ENCODE measurements around the gene TCTN1. TPM values are rescaled to one million over a fixed set of nuclear protein-coding genes. Genes with fewer than 3 reads are reported as not detected.
"Not testable (repeated sequence)": the region's sequence is repeated elsewhere in the genome, so short reads cannot be mapped to it uniquely, and the experiment has no call there.

TCTN1 gene
- total RNA-seq, 1 donor from 2014 or later = 29.5 TPM

GRCh38 chr12:110647631-110648040 is 33.7 kb downstream of the TCTN1 start:
- ChIA-PET CTCF (interaction anchor here (0.6 kb wide), 1 partner anchor 27 kb away, joined by 3 read pairs; no protein-coding TSS in a partner anchor), POLR2A (interaction anchor here (0.5 to 5.8 kb wide), 12 partner anchors 10 to 938 kb away, joined by 4 to 37 read pairs (median 12); partner anchors contain the start of genes RAD9B, TCTN1 and VPS29)
- ATAC-seq (ENCODE audit: low read depth) (peak; percentile 82), DNase-seq (peak; percentile 56)
- H3K36me3 Mint-ChIP-seq (ENCODE audit: low read depth) = peaks cover 78% of the 10 kb centered on the region
- H3K4me3 Mint-ChIP-seq = peak overlapping the region; percentile 45
- intact Hi-C loops (cut with micrococcal nuclease) = loop anchor here (1.0 to 5.0 kb wide), 5 partner anchors 14 to 42 kb away; partner anchors contain the start of genes HVCN1 and TCTN1
- H3K27me3 Mint-ChIP-seq = no peaks in the 10 kb centered on the region
- no peaks in the 10 kb centered on the region for H3K9me3 Mint-ChIP-seq
- peaks cover 96% of the 10 kb centered on the region for H3K4me1 Mint-ChIP-seq
- no peak for TF ChIP-seq CTCF (IDR thresholded peaks at IDR 0.05)
- peak overlapping the region; percentile 89 for H3K27ac Mint-ChIP-seq

DNA sequence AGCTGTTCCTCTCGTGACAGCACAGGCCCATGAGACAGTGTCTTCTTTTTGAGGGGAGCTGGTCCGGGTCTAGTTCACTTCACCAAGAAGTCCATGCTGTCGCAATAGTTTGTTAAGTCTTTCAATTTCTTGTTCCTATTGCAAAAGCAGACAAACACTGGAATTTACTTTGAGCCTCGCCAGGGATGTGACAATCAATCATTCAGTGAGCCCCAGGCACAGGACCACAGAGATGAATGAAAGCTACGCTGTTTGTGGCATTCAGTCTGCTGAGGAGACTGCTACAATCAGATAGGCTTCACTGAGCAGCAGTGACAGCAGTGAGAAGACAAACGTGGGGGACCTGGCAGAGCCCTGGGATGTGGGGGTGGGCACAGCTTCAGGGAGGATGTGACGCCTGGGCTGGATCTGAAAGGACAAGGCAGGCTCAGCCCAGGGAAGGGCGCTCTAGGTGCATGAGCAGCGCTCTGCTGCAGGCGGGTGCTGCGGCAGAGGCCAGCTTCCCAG is 35.5 kb downstream of the TCTN1 start:
- H3K27me3 Mint-ChIP-seq = no peaks in the 10 kb centered on the region
- CTCF ChIA-PET = interaction anchor here (0.8 to 1.4 kb wide), 5 partner anchors 9 to 181 kb away, joined by 3 to 7 read pairs (median 3); partner anchors contain the start of gene GPN3
- DNase-seq = peak; percentile 17
- POLR2A ChIA-PET = interaction anchor here (0.6 to 5.8 kb wide), 18 partner anchors 9 to 47 kb away, joined by 3 to 37 read pairs (median 6); partner anchors contain the start of gene TCTN1
- no peak overlapping the region for H3K4me3 Mint-ChIP-seq
- intact Hi-C loops (cut with micrococcal nuclease) = loop anchor here (5.0 kb wide), 1 partner anchor 37 kb away; the partner anchor contains the start of gene TCTN1
- ATAC-seq (ENCODE audit: low read depth) = peak; percentile 12
- peak overlapping the region; percentile 89 for H3K27ac Mint-ChIP-seq
- no peaks in the 10 kb centered on the region for H3K9me3 Mint-ChIP-seq
- peaks cover 93% of the 10 kb centered on the region for H3K36me3 Mint-ChIP-seq (ENCODE audit: low read depth)
- TF ChIP-seq CTCF (IDR thresholded peaks at IDR 0.05) = no peak
- peaks cover 95% of the 10 kb centered on the region for H3K4me1 Mint-ChIP-seq

- peaks cover 95% of the 10 kb centered on the region for H3K36me3 Mint-ChIP-seq (ENCODE audit: low read depth)
Observed at GRCh38 chr12:110654238-110654637, 40.3 kb downstream of the TCTN1 start.

DNA sequence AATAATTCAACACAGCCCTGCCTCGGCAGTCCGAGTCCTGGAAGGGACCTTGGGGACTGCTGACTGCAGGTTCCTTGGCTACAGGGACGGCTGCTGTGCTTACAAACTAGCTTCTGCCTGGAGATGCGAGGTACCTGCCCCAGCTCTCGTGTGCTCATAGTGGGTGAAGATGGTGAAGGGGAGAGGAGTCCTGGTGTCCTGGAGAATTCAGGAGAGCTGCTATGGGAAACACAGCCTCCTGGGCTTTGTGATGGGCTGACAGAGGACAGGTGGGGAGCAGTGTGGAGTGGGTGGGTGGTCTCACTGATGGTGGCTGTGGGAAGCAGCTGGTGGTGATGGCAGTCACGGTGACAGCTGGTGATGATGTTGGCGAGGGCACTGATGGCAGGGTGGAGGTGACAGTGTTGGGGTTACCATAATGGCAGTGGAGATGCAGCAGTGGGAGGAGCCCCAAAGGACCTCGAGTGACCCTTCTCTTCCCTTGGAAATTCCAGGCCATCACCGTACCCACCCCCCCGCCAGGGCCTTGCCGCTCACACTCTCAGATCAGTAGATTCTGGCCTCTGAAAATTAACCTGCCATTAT is 42.2 kb downstream of the TCTN1 start:
- H3K9me3 Mint-ChIP-seq = no peaks in the 10 kb centered on the region
- peaks cover 94% of the 10 kb centered on the region for H3K36me3 Mint-ChIP-seq (ENCODE audit: low read depth)
- intact Hi-C loops (cut with micrococcal nuclease) = no loop called here
- ATAC-seq (ENCODE audit: low read depth) = no peak
- POLR2A ChIA-PET = interaction anchor here (1.2 to 1.6 kb wide), 5 partner anchors 10 to 51 kb away, joined by 3 to 6 read pairs (median 4); no protein-coding TSS in a partner anchor
- H3K27ac Mint-ChIP-seq = peak overlapping the region; percentile 97
- no peak for TF ChIP-seq CTCF (IDR thresholded peaks at IDR 0.05)
- no peaks in the 10 kb centered on the region for H3K27me3 Mint-ChIP-seq
- CTCF ChIA-PET = no interaction called here
- H3K4me3 Mint-ChIP-seq = no peak overlapping the region
- H3K4me1 Mint-ChIP-seq = peaks cover 89% of the 10 kb centered on the region
- no peak for DNase-seq

More at GRCh38 chr12:110654238-110654637, 40.3 kb downstream of the TCTN1 start:
- H3K27me3 Mint-ChIP-seq; CTCF ChIA-PET; ATAC-seq (ENCODE audit: low read depth); intact Hi-C loops (cut with micrococcal nuclease); DNase-seq; H3K9me3 Mint-ChIP-seq: not testable (repeated sequence)
- peak overlapping the region; percentile 79 for H3K27ac Mint-ChIP-seq
- H3K4me3 Mint-ChIP-seq = peak overlapping the region; percentile 5
- POLR2A ChIA-PET = interaction anchor here (0.7 to 1.8 kb wide), 2 partner anchors 14 to 22 kb away, joined by 3 to 17 read pairs; no protein-coding TSS in a partner anchor
- H3K4me1 Mint-ChIP-seq = peaks cover 90% of the 10 kb centered on the region

DNA sequence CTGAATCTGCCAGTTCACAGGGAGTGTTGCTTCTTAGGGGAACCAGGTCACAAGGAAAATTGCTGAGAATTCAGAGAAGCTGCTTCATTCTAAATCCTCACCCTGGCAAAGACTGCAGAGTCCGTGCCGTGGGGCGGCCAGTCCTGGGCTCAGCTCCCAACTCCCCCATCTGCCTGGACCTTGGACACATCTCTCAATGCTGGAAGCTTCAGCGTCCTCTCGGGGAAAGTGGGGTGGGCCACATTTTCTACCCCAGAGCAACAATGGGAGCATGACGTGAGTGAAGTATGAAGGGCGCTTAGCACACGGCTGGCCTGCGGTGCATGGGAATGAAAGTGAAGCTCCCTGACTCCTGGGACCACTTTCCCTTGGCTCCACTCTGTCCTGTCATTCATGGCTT is 43.8 kb downstream of the TCTN1 start:
- H3K36me3 Mint-ChIP-seq (ENCODE audit: low read depth) = peaks cover 86% of the 10 kb centered on the region
- no peak for TF ChIP-seq CTCF (IDR thresholded peaks at IDR 0.05)
- H3K4me3 Mint-ChIP-seq = no peak overlapping the region
- H3K4me1 Mint-ChIP-seq = peaks cover 92% of the 10 kb centered on the region
- CTCF ChIA-PET = interaction anchor here (1.0 to 1.3 kb wide), 2 partner anchors 9 to 55 kb away, joined by 3 read pairs; no protein-coding TSS in a partner anchor
- POLR2A ChIA-PET = interaction anchor here (0.5 to 2.3 kb wide), 4 partner anchors 9 to 51 kb away, joined by 3 to 14 read pairs (median 4); partner anchors contain the start of gene TCTN1
- H3K9me3 Mint-ChIP-seq = no peaks in the 10 kb centered on the region
- H3K27me3 Mint-ChIP-seq = no peaks in the 10 kb centered on the region
- DNase-seq = no peak
- ATAC-seq (ENCODE audit: low read depth) = no peak
- H3K27ac Mint-ChIP-seq = peak overlapping the region; percentile 97
- intact Hi-C loops (cut with micrococcal nuclease) = no loop called here
